CD4-positive, CD25-positive, alpha-beta regulatory T cell (primary cell): ENCODE measurements around the gene PPT2. TPM values are rescaled to one million over a fixed set of nuclear protein-coding genes. Genes with fewer than 3 reads are reported as not detected.

Experiments
- polyA plus RNA-seq, 4 donors: library from polyadenylated mRNA; unstranded; fragments of 300-500 nt; fragmentation: Illumina TruSeq; gene quantifications; one replicate each; pipeline ENCODE4 v1.2.3, GENCODE V29; 2021
- total RNA-seq: library from RNA; stranded (reverse); gene quantifications from one replicate; pipeline ENCODE4 v1.2.3, GENCODE V29; 2022

PPT2 gene
- total and polyA plus RNA-seq, 5 donors from 2014 or later, result 3.1 to 6.2 (median 5.1) TPM

Other genes starting within 250 kb of the PPT2 start
- gene C2, start 226.4 kb upstream of the PPT2 start, total RNA-seq, result 1.3 TPM
- gene C2, start 226.4 kb upstream of the PPT2 start, polyA plus RNA-seq, result under 1 TPM in 1 of 4 donors, not detected in 3; 0.47 TPM
- 0.64 TPM for gene CFB, start 208.0 kb upstream of the PPT2 start, total RNA-seq
- 1 to 10 TPM in 3 of 4 donors, under 1 TPM in 1; 0.68 to 1.9 (median 1.6) TPM for gene CFB, start 208.0 kb upstream of the PPT2 start, polyA plus RNA-seq
- 51.4 TPM for gene NELFE, start 195.2 kb upstream of the PPT2 start, total RNA-seq
- gene NELFE, start 195.2 kb upstream of the PPT2 start, polyA plus RNA-seq, result 10 to 100 TPM; 52.9 to 62.3 (median 60.5) TPM
- gene SKIC2, start 195.0 kb upstream of the PPT2 start, total RNA-seq, result 101 TPM
- gene SKIC2, start 195.0 kb upstream of the PPT2 start, polyA plus RNA-seq, result 10 to 100 TPM; 16.2 to 20.9 (median 17.5) TPM
- gene DXO, start 182.0 kb upstream of the PPT2 start, total RNA-seq, result 47.7 TPM
- 10 to 100 TPM in 2 of 4 donors, 1 to 10 TPM in 2; 8.4 to 10.5 (median 9.6) TPM for gene DXO, start 182.0 kb upstream of the PPT2 start, polyA plus RNA-seq
- gene C4A, start 172.1 kb upstream of the PPT2 start, total RNA-seq, result 4.0 TPM
- under 1 TPM in 2 of 4 donors, not detected in 2; 0.28 to 0.30 TPM for gene C4A, start 172.1 kb upstream of the PPT2 start, polyA plus RNA-seq
- 3.6 TPM for gene C4B, start 139.3 kb upstream of the PPT2 start, total RNA-seq
- gene C4B, start 139.3 kb upstream of the PPT2 start, polyA plus RNA-seq, result under 1 TPM in 1 of 4 donors, not detected in 3; 0.52 TPM
- not detected for gene CYP21A2, start 115.7 kb upstream of the PPT2 start, total RNA-seq
- not detected for gene CYP21A2, start 115.7 kb upstream of the PPT2 start, polyA plus RNA-seq
- gene TNXB, start 44.8 kb upstream of the PPT2 start, total RNA-seq, result 11.2 TPM
- gene TNXB, start 44.8 kb upstream of the PPT2 start, polyA plus RNA-seq, result under 1 TPM in 2 of 4 donors, not detected in 2; 0.15 to 0.46 TPM
- 117 TPM for gene ATF6B, start 25.9 kb upstream of the PPT2 start, total RNA-seq
- gene ATF6B, start 25.9 kb upstream of the PPT2 start, polyA plus RNA-seq, result 10 to 100 TPM; 20.0 to 27.7 (median 24.2) TPM
- gene FKBPL, start 23.9 kb upstream of the PPT2 start, total RNA-seq, result 1.5 TPM
- 1 to 10 TPM; 1.2 to 1.5 (median 1.4) TPM for gene FKBPL, start 23.9 kb upstream of the PPT2 start, polyA plus RNA-seq
- 0.39 TPM for gene PRRT1, start 2.2 kb upstream of the PPT2 start, total RNA-seq
- gene PRRT1, start 2.2 kb upstream of the PPT2 start, polyA plus RNA-seq, result under 1 TPM in 3 of 4 donors, not detected in 1; 0.13 to 0.55 (median 0.18) TPM
- gene EGFL8, start 10.5 kb downstream of the PPT2 start, total RNA-seq, result 9.9 TPM
- gene EGFL8, start 10.5 kb downstream of the PPT2 start, polyA plus RNA-seq, result under 1 TPM in 1 of 4 donors, not detected in 3; 0.60 TPM
- gene AGPAT1, start 21.9 kb downstream of the PPT2 start, total RNA-seq, result 23.9 TPM
- gene AGPAT1, start 21.9 kb downstream of the PPT2 start, polyA plus RNA-seq, result 10 to 100 TPM; 11.8 to 15.2 (median 14.3) TPM
- 30.0 TPM for gene RNF5, start 24.3 kb downstream of the PPT2 start, total RNA-seq
- gene RNF5, start 24.3 kb downstream of the PPT2 start, polyA plus RNA-seq, result 100 to 1,000 TPM; 117 to 135 (median 131) TPM
- gene AGER, start 30.1 kb downstream of the PPT2 start, total RNA-seq, result 27.8 TPM
- gene AGER, start 30.1 kb downstream of the PPT2 start, polyA plus RNA-seq, result under 1 TPM in 2 of 4 donors, not detected in 2; 0.44 to 0.52 TPM
- 106 TPM for gene PBX2, start 36.1 kb downstream of the PPT2 start, total RNA-seq
- gene PBX2, start 36.1 kb downstream of the PPT2 start, polyA plus RNA-seq, result 1 to 10 TPM; 1.7 to 2.7 (median 1.9) TPM
- gene GPSM3, start 38.5 kb downstream of the PPT2 start, total RNA-seq, result 202 TPM
- 100 to 1,000 TPM in 2 of 4 donors, 10 to 100 TPM in 2; 82.4 to 109 (median 96.1) TPM for gene GPSM3, start 38.5 kb downstream of the PPT2 start, polyA plus RNA-seq
- 0.86 TPM for gene NOTCH4, start 69.9 kb downstream of the PPT2 start, total RNA-seq
- under 1 TPM in 3 of 4 donors, not detected in 1; 0.36 to 0.86 (median 0.40) TPM for gene NOTCH4, start 69.9 kb downstream of the PPT2 start, polyA plus RNA-seq
- gene TSBP1, start 217.8 kb downstream of the PPT2 start, total RNA-seq, result not detected
- not detected for gene TSBP1, start 217.8 kb downstream of the PPT2 start, polyA plus RNA-seq